ENCODE measurements around the gene SKAP1.

GRCh38 chr17:48457080-48457836 lies 27.2 kb upstream of the SKAP1 start:
- peak; percentile 80 to 97 (median 90) for TF ChIP-seq CTCF (IDR thresholded peaks at IDR 0.05)
- no peak for TF ChIP-seq POLR2A (IDR thresholded peaks at IDR 0.05)

Measured in heart left ventricle (tissue), 13 donors.